GM21381 (cell line): Measurements from ENCODE around the gene SMCO2.

Experiments used
- ATAC-seq: cut with Tn5 transposase; IDR thresholded peaks from one replicate; pipeline ENCODE4 v1.9.1; 2021; ENCODE audit warnings: mild to moderate bottlenecking, moderate library complexity; ENCODE audit not compliant: unreplicated experiment

The SMCO2 gene

GRCh38 chr12:27497446-27497845, 50.9 kb downstream of the SMCO2 start:
- ATAC-seq = no peak

GRCh38 chr12:27498149-27498548, 51.6 kb downstream of the SMCO2 start:
- no peak for ATAC-seq

- ATAC-seq = no peak
Measured at GRCh38 chr12:27498761-27499160, 52.2 kb downstream of the SMCO2 start.

GRCh38 chr12:27499377-27499776, 52.8 kb downstream of the SMCO2 start:
- ATAC-seq = no peak

GRCh38 chr12:27500546-27500945, 54.0 kb downstream of the SMCO2 start:
- no peak for ATAC-seq

GRCh38 chr12:27502021-27502435, 55.5 kb downstream of the SMCO2 start:
- no peak for ATAC-seq

- ATAC-seq = no peak
Measured at GRCh38 chr12:27504507-27504906, 58.0 kb downstream of the SMCO2 start.

GRCh38 chr12:27505109-27505508, 58.6 kb downstream of the SMCO2 start:
- no peak for ATAC-seq

GRCh38 chr12:27505761-27506160, 59.2 kb downstream of the SMCO2 start:
- no peak for ATAC-seq

GRCh38 chr12:27506645-27507189, 60.2 kb downstream of the SMCO2 start:
- no peak for ATAC-seq

- no peak for ATAC-seq
Measured at GRCh38 chr12:27508736-27509431, 62.3 kb downstream of the SMCO2 start.

- ATAC-seq = no peak
Measured at GRCh38 chr12:27511031-27511722, 64.6 kb downstream of the SMCO2 start.

- no peak for ATAC-seq
Measured at GRCh38 chr12:27511723-27512045, 65.1 kb downstream of the SMCO2 start.

GRCh38 chr12:27513155-27513824, 66.8 kb downstream of the SMCO2 start:
- no peak for ATAC-seq

- no peak for ATAC-seq
Measured at GRCh38 chr12:27515671-27516070, 69.1 kb downstream of the SMCO2 start.

- ATAC-seq = no peak
Measured at GRCh38 chr12:27516625-27517024, 70.1 kb downstream of the SMCO2 start.

GRCh38 chr12:27517546-27517945, 71.0 kb downstream of the SMCO2 start:
- no peak for ATAC-seq

GRCh38 chr12:27517961-27518665, 71.6 kb downstream of the SMCO2 start:
- ATAC-seq = no peak

- ATAC-seq = no peak
Measured at GRCh38 chr12:27521066-27521465, 74.5 kb downstream of the SMCO2 start.

- no peak for ATAC-seq
Measured at GRCh38 chr12:27521981-27522380, 75.4 kb downstream of the SMCO2 start.

GRCh38 chr12:27523305-27523641, 76.7 kb downstream of the SMCO2 start:
- ATAC-seq = peak; percentile 9
